ENCODE data around the gene DNAJA4. TPM values are rescaled to one million over a fixed set of nuclear protein-coding genes. Genes with fewer than 3 reads are reported as not detected.

Gene DNAJA4
- polyA plus RNA-seq, 3 donors: 23.4 to 32.4 (median 25.3) TPM

DNA sequence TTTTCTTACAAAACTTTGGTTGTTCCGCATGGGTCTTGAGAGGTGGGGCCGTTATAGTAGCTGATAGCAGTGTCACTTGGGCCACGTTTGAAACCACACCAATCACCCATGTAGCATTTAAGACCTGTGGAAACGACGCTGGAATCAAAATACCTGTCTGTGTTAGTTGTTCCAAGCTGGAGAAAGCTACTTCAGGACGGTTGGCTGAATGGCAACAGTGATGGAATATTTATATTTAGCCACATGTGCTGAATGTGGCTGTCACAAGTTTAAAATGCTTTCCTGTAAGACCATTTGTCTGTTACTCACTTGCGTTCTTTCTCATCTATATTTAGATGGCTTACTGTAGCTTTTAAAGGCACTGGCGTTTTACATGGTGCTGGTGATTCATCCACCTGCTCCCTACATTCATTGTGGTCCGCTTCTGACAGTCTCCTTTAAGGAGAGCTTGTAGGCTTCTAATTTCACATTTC, 1.4 kb downstream of the DNAJA4 start:
- no peak for DNase-seq (ENCODE audit: extremely low read depth in 1 of 11, low read depth in 9 of 11, low spot score in 4 of 11)

DNA sequence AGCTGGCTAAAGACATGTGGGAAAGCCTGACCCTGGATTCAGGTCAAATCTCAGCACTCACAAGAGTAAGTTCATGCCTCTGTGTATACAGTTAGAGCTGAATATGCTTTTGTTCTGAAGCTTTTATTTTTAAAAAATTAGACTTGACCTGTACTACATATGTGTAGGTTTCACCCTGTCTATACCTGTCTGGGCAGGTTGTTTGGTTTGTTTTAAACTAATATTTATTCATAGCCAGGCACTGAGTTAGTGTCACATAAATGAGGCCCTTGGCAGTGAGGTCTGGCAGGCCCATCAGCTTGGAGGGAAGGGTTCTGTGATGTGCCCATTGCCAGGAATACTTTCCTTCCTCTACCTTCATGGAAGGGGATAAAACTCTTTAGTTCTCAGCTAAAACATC, 1.9 kb downstream of the DNAJA4 start:
- no peak for DNase-seq (ENCODE audit: extremely low read depth in 1 of 11, low read depth in 9 of 11, low spot score in 4 of 11)

DNA sequence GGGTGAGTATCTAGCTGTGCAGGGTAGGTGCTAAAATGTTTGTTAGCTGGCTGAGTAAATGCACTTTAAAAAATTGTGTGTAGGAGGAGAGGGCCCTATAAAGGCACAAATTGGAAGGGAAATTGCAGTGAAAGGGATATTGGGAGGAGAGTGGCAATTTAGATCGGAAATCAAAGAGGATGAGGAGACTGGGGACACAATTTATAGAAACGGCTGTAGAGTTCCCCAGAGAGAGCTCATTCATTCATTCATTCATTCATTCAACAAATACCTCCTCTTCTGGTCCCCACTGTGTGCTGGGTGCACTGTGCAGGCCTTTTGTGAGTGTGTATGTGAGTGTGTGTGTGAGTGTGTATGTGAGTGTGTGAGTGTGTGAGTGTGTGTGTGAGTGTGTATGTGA, 2.4 kb downstream of the DNAJA4 start:
- no peak for DNase-seq (ENCODE audit: extremely low read depth in 1 of 11, low read depth in 9 of 11, low spot score in 4 of 11)

DNA sequence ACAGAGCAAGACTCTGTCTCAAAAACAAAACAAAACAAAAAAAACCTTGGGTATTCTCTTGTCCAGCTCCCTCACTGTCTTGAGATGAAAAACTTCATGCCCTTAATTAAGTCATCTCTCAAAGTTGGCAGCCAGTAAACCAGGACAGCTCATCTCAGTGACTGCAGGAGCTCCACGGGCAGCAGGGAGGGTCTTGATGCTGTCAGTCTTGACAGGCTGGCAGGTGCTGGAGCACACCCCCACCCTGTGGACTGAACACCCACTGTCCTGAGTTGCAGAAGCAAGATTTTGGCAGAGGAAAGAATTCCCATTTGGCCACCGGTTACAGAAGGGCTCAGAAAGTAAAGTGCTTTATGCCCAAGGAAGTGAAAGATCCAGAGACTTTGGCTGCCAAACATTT, 8.0 kb downstream of the DNAJA4 start:
- no peak for DNase-seq (ENCODE audit: extremely low read depth in 1 of 11, low read depth in 9 of 11, low spot score in 4 of 11)

DNA sequence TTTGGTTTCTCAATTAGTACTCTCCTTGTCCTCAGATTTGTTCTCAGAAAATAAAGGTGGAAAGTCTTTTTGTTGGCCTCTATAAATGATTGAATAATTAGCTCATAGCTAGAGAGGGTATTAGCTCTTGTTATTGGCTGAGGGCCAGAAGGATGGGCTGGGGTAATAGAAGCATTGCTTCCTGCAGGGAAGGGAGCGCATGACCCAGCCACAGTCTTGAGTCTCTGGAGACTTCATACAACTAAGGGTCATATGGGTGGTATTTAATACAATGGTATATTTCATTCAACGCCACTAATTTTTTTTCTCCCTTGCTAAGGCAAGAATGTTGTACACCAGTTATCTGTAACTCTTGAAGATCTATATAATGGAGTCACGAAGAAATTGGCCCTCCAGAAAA, 8.4 kb downstream of the DNAJA4 start:
- DNase-seq (ENCODE audit: extremely low read depth in 1 of 11, low read depth in 9 of 11, low spot score in 4 of 11): no peak

DNA sequence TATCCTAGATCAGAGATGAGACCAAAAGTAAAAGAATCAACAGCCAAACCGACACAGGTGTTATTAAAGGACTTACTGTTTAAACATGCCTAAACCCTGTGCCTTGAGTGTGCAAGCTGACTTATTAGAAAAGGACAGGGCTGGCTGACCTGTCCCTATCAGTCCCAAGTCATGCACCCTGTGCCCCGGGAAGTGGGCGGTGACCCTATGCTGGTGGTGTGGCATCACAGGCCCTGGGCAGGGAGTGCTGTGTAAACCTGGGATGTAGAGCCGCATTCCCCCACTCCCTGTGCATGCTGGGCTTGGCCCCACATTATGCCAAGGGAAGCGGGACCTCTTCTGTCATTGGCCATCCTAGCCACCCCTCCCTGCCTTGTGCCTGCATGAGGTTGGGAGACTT, 10.6 kb downstream of the DNAJA4 start:
- DNase-seq (ENCODE audit: extremely low read depth in 1 of 11, low read depth in 9 of 11, low spot score in 4 of 11): no peak

DNA sequence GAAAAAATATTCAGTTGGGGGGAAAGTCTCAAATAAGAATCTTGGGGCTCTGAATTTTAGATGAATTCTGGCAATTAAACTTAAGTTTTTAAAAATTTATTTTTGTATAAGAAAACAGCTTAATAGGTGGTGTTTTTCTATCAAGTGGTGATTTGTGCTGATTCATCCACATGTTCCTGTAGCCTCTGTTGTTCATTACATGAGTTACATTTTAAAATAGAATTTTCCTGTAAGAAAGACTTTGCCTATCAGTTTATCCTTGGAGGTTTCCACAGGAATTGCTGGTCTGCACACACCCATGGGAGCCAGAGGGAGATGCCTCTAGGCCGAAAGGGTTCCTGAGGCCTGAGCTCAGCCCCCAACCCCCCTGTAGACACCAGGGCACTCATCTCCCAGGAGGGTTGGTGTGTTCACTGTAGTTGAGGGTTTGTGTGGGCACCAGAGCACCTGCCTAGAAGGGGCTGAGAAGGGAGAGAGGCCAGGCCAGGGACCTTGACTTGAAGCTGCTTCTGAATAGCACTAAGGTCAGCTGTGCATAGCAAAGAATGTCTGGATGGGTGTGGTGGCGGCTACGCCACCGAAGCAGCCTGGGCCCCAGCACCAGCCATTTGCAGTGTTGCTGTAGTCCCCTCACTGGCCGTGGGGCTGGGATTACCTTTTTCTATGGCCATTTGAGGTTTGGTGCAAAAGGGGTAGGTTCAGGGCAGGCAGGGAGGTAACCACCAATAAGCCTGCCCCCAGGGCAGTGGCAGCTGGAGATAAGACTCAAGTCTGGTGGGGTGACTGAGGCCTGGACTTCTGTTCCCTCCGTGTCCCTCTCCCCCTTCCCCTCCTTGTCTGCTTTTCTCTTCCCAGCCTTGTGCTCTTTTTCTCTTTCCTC, 11.9 kb downstream of the DNAJA4 start:
- DNase-seq (ENCODE audit: extremely low read depth in 1 of 11, low read depth in 9 of 11, low spot score in 4 of 11): no peak

DNA sequence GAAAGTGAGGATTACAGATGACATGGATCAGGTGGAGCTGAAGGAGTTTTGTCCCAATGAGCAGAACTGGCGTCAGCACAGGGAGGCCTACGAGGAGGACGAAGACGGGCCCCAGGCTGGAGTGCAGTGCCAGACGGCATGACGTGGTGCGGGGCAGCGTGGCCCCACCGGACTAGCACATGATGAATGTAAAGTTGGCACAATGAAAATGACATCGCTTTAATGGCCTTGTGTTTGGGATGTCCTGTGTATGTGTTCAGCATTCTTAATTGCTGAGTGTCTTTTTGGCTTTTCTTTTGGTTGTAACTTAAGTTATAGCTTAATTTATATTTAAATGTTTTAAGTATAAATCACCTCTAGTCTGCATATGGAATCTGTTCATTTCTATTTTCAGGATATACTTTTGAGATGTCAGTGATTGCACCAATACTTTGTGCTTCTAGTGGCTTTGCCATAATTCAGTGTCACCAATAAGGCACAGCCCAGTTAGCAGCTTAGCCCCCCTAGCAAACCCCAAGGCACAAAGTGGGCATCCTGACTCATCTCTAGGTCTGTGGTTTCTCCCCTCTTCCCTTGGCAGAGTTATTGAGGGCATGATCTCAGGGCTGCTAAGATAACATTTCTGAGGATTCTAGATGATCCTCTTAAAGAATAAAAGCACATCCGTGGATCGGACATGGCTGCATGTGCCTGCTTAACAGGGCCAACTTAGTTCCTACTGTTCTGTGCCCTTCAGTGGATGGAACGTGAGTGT, 16.1 kb downstream of the DNAJA4 start:
- DNase-seq (ENCODE audit: extremely low read depth in 1 of 11, low read depth in 9 of 11, low spot score in 4 of 11): no peak

DNA sequence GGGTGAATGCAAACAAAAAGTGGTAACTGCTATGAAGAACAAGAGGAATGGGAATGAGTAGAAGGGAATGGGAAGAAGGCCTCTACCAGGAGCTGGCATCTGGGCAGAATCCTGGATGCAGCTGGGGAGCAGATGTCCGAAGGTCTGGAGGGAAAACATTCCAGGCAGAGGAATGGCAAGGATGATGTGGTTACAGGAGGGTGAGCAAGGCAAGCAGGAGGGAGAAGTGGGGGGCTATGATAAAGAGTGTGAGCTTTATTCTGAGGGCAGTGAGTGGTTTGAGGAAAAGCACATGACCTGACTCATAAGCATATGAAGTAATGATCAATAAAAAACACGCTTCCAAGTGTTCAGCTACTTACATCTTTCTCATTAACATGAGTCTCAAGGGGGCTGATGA, 18.0 kb downstream of the DNAJA4 start:
- DNase-seq (ENCODE audit: extremely low read depth in 1 of 11, low read depth in 9 of 11, low spot score in 4 of 11): no peak

DNA sequence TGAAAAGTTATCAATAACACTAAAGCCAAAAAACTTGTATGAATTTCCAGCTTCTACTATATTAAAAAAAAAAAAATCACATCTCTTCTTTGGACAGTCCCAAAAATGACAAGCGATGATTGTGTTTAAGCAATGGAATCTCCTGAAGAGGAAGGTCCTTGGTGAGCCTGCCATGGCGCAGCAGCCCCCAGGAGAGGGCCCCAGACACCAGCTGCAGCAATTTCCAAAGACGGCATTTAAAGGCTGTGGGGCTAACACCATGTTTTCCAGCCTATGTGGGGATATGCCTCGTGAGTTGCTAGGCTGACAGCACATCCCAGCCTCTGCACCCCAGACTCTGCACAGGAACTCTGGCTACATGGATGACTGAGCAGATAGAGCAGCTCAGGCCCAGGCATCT, 20.4 kb downstream of the DNAJA4 start:
- DNase-seq (ENCODE audit: extremely low read depth in 1 of 11, low read depth in 9 of 11, low spot score in 4 of 11): no peak

DNA sequence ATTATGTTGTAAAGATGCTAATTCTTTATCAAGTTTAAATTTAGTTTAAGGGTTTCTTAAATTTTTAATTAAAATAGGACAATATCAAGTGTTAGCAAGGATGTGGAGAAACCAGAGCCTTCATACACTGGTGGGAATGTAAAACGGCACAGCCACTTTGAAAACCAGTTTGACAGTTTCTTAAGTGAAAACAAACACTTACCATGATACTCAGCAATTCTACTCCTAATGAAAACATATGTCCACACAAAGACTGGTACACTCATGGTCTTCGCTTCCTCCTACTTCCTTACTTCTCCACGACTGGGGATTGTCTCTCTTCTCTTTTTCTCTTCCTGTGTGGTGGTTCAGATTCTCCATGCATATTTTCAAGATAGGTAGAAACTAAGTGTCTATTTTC, 25.9 kb downstream of the DNAJA4 start:
- no peak for DNase-seq (ENCODE audit: extremely low read depth in 1 of 11, low read depth in 9 of 11, low spot score in 4 of 11)

DNA sequence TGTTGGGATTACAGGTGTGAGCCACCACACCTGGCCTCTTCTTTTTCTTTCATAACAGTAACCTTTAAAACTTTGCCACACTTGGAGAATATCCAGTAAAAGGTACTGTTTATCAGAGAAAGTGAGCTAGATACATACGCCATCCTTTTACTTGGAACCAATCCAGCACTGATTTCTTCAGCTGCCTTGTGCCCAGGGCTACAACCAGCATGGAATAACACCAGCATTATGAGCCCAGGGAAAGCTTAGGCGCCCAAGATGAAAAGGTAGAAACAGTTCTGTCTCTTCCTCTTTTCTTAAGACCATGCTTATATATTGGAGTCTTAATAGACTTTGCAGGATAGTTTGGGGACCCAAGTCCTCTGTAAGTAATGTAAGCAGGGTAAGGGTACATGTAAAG, 26.7 kb downstream of the DNAJA4 start:
- no peak for DNase-seq (ENCODE audit: extremely low read depth in 1 of 11, low read depth in 9 of 11, low spot score in 4 of 11)

DNA sequence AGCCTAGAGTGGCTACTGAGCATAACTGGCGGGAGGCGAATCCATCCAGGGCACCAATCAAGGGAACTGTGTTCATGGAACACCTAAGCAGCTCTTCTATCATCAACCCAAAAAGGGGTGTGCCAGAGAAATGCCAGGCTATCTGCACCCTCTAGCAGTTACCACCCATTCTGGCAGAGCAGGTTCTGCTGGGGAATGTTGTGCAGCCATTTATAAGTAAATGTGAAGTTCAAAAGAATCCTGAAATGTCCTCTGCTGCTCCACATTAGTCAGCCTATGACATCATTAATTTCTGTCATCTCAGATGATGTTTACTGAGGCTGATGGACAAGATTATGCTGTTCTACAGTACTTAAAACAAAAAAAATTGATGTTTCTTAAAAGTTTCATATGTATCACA, 27.3 kb downstream of the DNAJA4 start:
- no peak for DNase-seq (ENCODE audit: extremely low read depth in 1 of 11, low read depth in 9 of 11, low spot score in 4 of 11)

DNA sequence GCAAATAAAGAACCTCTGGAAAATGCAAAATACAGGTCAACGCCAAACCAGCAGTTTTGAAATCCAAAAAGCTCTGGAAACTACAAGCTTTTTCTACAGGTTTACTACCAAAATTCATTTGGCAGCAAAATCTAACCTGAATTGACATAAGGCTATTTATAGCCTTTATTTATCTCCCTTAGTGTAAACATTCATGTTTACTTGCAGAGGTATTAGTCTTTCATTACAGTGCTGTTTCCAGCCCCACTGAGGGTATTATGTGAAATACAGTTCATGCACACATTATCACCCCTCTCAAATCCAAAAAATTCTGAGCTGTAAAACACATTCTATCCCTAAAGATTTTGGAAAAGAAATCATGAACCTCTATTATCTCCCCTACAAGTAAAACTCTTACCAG, 27.9 kb downstream of the DNAJA4 start:
- no peak for DNase-seq (ENCODE audit: extremely low read depth in 1 of 11, low read depth in 9 of 11, low spot score in 4 of 11)

DNA sequence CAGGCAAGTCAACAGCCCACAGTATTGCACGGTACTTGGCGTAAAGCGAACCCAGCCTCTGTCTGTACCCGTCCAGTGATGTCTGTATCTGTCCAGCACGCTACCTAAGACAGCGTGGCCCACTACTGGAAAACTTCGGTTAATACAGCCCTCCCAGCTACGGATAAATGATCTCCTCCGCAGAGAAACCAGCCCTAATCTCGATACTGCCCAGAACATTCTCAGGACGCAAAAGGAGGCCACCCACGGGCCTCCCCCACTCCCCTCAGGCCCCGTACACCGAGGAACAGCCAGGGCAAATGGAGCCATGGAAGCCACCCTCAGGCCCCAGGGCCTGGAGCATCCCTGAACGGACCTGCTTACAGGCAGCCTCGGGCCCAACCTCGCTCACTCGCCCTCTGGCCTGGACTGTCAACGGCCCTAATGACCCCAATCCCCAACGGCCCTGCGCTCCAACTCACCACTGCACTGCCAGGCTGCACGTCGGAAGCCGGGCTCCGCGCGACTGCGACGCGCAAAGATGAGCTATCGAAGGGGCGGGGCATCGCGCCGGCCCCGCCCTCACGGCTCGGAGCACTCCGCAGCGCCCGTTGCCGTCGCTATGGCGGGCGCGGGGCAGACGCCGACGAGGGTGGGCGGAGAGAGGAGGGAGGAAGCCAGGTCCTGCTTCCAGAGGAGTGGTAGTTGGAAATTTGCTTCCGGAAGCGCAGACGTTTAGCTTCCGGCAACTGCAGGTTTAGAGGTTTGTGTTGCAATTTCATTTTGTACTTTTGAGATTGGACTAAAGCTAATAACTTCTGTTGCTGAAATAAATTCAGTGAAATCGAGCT, 35.0 kb downstream of the DNAJA4 start, which contains the start of gene SKIC8:
SKIC8 (minus strand) TSS at position 509 of the 830 bp plus-strand sequence. CDS start 3,923 bp downstream, outside the sequence.
- peak; percentile 82 to 93 (median 90) for DNase-seq (ENCODE audit: extremely low read depth in 1 of 11, low read depth in 9 of 11, low spot score in 4 of 11)

DNA sequence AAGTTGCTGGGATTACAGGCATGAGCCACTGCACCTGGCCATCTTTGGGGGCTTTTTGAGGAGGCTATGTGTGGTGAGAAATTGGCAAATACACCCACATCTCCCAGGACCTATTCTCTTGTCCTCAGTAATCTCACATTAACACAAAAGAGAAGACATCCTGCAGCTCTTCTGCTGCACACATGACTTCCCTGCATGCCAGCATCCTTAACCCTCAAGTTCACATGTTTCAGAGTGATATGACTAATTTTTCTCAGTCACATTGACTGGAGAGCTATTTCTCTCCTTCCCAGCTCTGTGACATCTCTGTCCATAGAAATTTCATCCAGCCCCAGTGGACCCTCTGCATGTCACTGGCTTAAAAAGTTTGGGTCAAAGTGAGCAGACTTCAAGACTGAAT, 37.0 kb downstream of the DNAJA4 start:
- DNase-seq (ENCODE audit: extremely low read depth in 1 of 11, low read depth in 9 of 11, low spot score in 4 of 11): no peak

DNA sequence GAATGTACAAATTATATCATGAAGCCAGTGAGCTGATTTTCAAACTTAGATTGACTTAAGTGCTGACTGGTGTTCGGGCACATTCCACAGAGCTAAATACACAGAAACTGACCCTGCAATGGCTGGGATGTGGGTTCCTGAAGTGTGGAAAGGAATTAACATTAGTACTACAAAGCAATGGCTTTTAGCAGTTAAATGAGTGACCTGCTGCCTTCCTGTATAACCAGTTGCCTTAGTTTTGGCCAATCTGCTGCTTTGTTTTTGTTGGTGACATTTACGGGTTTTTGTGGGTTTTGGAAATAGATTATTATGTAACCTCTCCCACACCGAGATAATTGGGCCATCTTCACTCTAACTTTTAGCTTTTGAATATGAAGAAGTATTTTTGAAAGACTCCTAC, 37.5 kb downstream of the DNAJA4 start:
- no peak for DNase-seq (ENCODE audit: extremely low read depth in 1 of 11, low read depth in 9 of 11, low spot score in 4 of 11)

DNA sequence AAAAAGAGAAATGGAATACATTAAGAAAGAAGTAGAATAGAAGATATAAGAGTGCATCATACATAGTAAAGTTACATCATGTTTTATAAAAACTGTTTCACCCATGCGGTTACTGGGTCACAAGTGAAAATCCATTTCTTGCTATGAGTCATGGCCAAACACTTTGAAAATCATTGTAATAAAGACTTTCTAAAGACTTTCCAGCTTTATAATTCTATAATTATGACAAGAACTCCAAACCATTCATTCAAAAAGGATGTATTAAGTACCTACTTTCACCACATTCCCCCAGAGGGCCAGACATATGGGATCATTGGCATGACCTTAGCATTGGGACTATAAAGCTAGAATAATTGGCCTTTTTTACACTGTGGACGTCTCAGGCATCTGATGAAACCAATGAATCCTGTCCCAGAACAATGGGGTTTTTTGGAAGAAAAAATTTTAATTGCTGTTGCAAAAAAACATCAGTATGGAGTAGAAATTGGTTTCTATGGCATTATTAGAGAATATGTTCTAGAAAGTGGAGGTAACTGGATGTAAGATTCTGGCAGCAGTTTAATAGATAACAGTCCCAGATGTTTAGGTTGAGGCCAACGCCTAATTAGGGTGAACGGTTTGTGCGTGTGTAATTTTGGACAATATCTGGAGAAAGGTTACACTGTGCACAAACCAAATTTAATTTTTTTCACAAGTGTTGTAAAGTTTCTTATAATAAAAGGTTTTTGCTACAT, 38.4 kb downstream of the DNAJA4 start:
- no peak for DNase-seq (ENCODE audit: extremely low read depth in 1 of 11, low read depth in 9 of 11, low spot score in 4 of 11)
